Measurements from ENCODE around the gene TXNRD2.

- TF ChIP-seq CTCF (IDR thresholded peaks at IDR 0.05; ENCODE audit: insufficient read depth, low read depth, low read length) (no peak), EZH2 (IDR thresholded peaks at IDR 0.05; ENCODE audit: insufficient read depth, low read length) (no peak)
Measured at GRCh38 chr22:19904174-19904856, 37.3 kb downstream of the TXNRD2 start.
